Measurements from ENCODE around the gene MLH3.

Gene MLH3

GRCh38 chr14:75066691-75067090 lies 15.4 kb upstream of the MLH3 start:
- DNase-seq (ENCODE audit: low read depth), result no peak

- DNase-seq (ENCODE audit: low read depth), result no peak
Measured at GRCh38 chr14:75064205-75064567, 12.9 kb upstream of the MLH3 start.

- DNase-seq (ENCODE audit: low read depth), result no peak
Measured at GRCh38 chr14:75063491-75064204, 12.4 kb upstream of the MLH3 start, which contains the start of gene ACYP1. TSS of gene ACYP1 (minus strand) at chr14:75064024. CDS start at chr14:75063553, 471 bp downstream.

GRCh38 chr14:75063013-75063412 lies 11.7 kb upstream of the MLH3 start:
- DNase-seq (ENCODE audit: low read depth), result no peak

GRCh38 chr14:75060420-75060819 lies 9.2 kb upstream of the MLH3 start:
- DNase-seq (ENCODE audit: low read depth), result no peak

GRCh38 chr14:75059642-75060041 lies 8.4 kb upstream of the MLH3 start:
- no peak for DNase-seq (ENCODE audit: low read depth)

- no peak for DNase-seq (ENCODE audit: low read depth)
Measured at GRCh38 chr14:75054421-75054820, 3.2 kb upstream of the MLH3 start.

- no peak for DNase-seq (ENCODE audit: low read depth)
Measured at GRCh38 chr14:75053396-75054291, 2.4 kb upstream of the MLH3 start.

GRCh38 chr14:75051556-75051899 lies 261 bp upstream of the MLH3 start:
- DNase-seq (ENCODE audit: low read depth), result no peak

- DNase-seq (ENCODE audit: low read depth), result no peak
Measured at GRCh38 chr14:75049731-75050201, 1.5 kb downstream of the MLH3 start.

GRCh38 chr14:75049136-75049535 lies 2.1 kb downstream of the MLH3 start:
- no peak for DNase-seq (ENCODE audit: low read depth)

GRCh38 chr14:75048101-75048500 lies 3.2 kb downstream of the MLH3 start:
- DNase-seq (ENCODE audit: low read depth), result no peak

- no peak for DNase-seq (ENCODE audit: low read depth)
Measured at GRCh38 chr14:75047506-75047905, 3.8 kb downstream of the MLH3 start.

- DNase-seq (ENCODE audit: low read depth), result no peak
Measured at GRCh38 chr14:75046899-75047298, 4.4 kb downstream of the MLH3 start.

- DNase-seq (ENCODE audit: low read depth), result no peak
Measured at GRCh38 chr14:75046275-75046674, 5.0 kb downstream of the MLH3 start.

- no peak for DNase-seq (ENCODE audit: low read depth)
Measured at GRCh38 chr14:75044752-75045151, 6.5 kb downstream of the MLH3 start.

GRCh38 chr14:75044322-75044721 lies 6.9 kb downstream of the MLH3 start:
- DNase-seq (ENCODE audit: low read depth), result no peak

GRCh38 chr14:75042035-75042434 lies 9.2 kb downstream of the MLH3 start:
- no peak for DNase-seq (ENCODE audit: low read depth)

- DNase-seq (ENCODE audit: low read depth), result no peak
Measured at GRCh38 chr14:75041613-75042012, 9.7 kb downstream of the MLH3 start.

- DNase-seq (ENCODE audit: low read depth), result no peak
Measured at GRCh38 chr14:75040959-75041358, 10.3 kb downstream of the MLH3 start.

- no peak for DNase-seq (ENCODE audit: low read depth)
Measured at GRCh38 chr14:75040507-75040906, 10.8 kb downstream of the MLH3 start.

- DNase-seq (ENCODE audit: low read depth), result no peak
Measured at GRCh38 chr14:75032939-75033338, 18.3 kb downstream of the MLH3 start.

GRCh38 chr14:75030147-75030546 lies 21.1 kb downstream of the MLH3 start:
- DNase-seq (ENCODE audit: low read depth), result no peak

All from non-pigmented ciliary epithelial cell (primary cell).